Right cardiac atrium (tissue), 5 donors: ENCODE data around the gene PRR9. TPM values are rescaled to one million over a fixed set of nuclear protein-coding genes. Genes with fewer than 3 reads are reported as not detected.
"Not testable (repeated sequence)": the region's sequence is repeated elsewhere in the genome, so short reads cannot be mapped to it uniquely, and the experiment has no call there.

Experiments used
- ATAC-seq, 2 donors: fragments of 200-7000 bp; cut with Tn5 transposase; one replicate each; pipeline versions ENCODE4 v1.8.0 to v1.9.1; 2020; ENCODE audit warnings: moderate library complexity in 2 of 2, mild to moderate bottlenecking in 1 of 2
- DNase-seq, 3 donors: peaks; one replicate each; pipeline ENCODE4 v3.0.0-alpha.2; 2020
- H3K27ac ChIP-seq: one replicate; pipeline ENCODE4 v1.5.1; 2013; ENCODE audit warnings: mild to moderate bottlenecking, low read length, control low read depth, moderate library complexity
- H3K27me3 ChIP-seq: one replicate; pipeline ENCODE4 v1.6.1; 2013; ENCODE audit not compliant: control insufficient read depth, insufficient read depth
- H3K4me1 ChIP-seq: one replicate; pipeline ENCODE4 v1.6.1; 2013; ENCODE audit warnings: low read length; ENCODE audit not compliant: control insufficient read depth, insufficient read depth
- H3K4me3 ChIP-seq: one replicate; pipeline ENCODE4 v1.5.1; 2013; ENCODE audit warnings: low read length, control low read depth
- H3K9me3 ChIP-seq: one replicate; pipeline ENCODE4 v1.6.1; 2013; ENCODE audit warnings: low read length; ENCODE audit not compliant: control insufficient read depth
- WGBS: extraction: QIAGEN DNeasy Blood & Tissue Kit; methylation state at CpG from one replicate; pipeline ENCODE4 v1.1.7; 2013; 5-methylcytosine and 5-hydroxymethylcytosine counted together
- intact Hi-C, 4 donors: fragments of 100-400 bp; cut with DNase I; formaldehyde crosslinking; loops; one replicate each; pipeline versions ENCODE4 v1.11.0 to v1.14.0; 2022 to 2023
- long read RNA-seq, 4 donors: library from polyadenylated mRNA; unstranded; transcript quantifications; one replicate each; pipeline ENCODE4 v2.0.0, GENCODE V29; 2020 to 2021
- polyA plus RNA-seq: library from polyadenylated mRNA; stranded (reverse); fragments of 200-250 nt; gene quantifications from one replicate; pipeline ENCODE4 v1.2.3, GENCODE V29; 2013
- total RNA-seq, 4 donors: library from RNA; stranded (reverse); fragmentation: NEBNext Ultra II Directional; extraction: Animal tissue kit (Norgen Biotek cat#: 25700); gene quantifications; one replicate each; pipeline ENCODE4 v1.2.1, GENCODE V29; 2021
- donor health status: healthy with polysubstance abuse.
- donor health status: DM: no; HTN: yes; CAD: no.
- donor health status: DM: no; HTN: no; CAD: no.
- donor health status: DM: no; HTN: yes; CAD: no; lungs with severe emphysema.
- donor health status: DM: yes; HTN: yes; CAD: no.

Gene PRR9
- not detected for total RNA-seq
- polyA plus RNA-seq = not detected
- long read RNA-seq, donor 1 = 0 reads
- long read RNA-seq, donor 2 = 0 reads
- long read RNA-seq, donor 3 = 0 reads
- long read RNA-seq, donor 4 = 0 reads

- H3K4me3 ChIP-seq = no peak within 1 kb of the TSS
- H3K9me3 ChIP-seq = no peaks in the 10 kb centered on the region
- H3K4me1 ChIP-seq = no peaks in the 10 kb centered on the region
- intact Hi-C loops = no loop called here
- 83% methylated on average over 3 of the region's 3 CpGs for WGBS
- no peak for ATAC-seq
- no peak for DNase-seq
- no peak within 1 kb of the TSS for H3K27ac ChIP-seq
- H3K27me3 ChIP-seq = no peaks in the 10 kb centered on the region
Observed at GRCh38 chr1:153217212-153217611, at the start of gene PRR9. Gene PRR9 (plus strand): TSS chr1:153217584. CDS start chr1:153218145, 561 bp downstream.

- intact Hi-C loops = no loop called here
- 68% methylated on average over 2 of the region's 2 CpGs for WGBS
- DNase-seq = no peak
- no peak for ATAC-seq
- Histone ChIP-seq H3K27me3 (peaks cover 3% of the 10 kb centered on the region), H3K4me1 (no peaks in the 10 kb centered on the region), H3K27ac (no peak overlapping the region), H3K4me3 (no peak overlapping the region), H3K9me3 (no peaks in the 10 kb centered on the region)
Observed at GRCh38 chr1:153168686-153169085, 48.7 kb upstream of the PRR9 start.

- H3K9me3 ChIP-seq = no peaks in the 10 kb centered on the region
- H3K27ac ChIP-seq = no peak overlapping the region
- intact Hi-C loops = no loop called here
- no peaks in the 10 kb centered on the region for H3K27me3 ChIP-seq
- ATAC-seq (no peak), DNase-seq (no peak)
- H3K4me1 ChIP-seq = no peaks in the 10 kb centered on the region
- H3K4me3 ChIP-seq = no peak overlapping the region
Observed at GRCh38 chr1:153174624-153175023, 42.8 kb upstream of the PRR9 start.

- Histone ChIP-seq H3K27ac (no peak overlapping the region), H3K9me3 (no peaks in the 10 kb centered on the region), H3K27me3 (no peaks in the 10 kb centered on the region), H3K4me1 (no peaks in the 10 kb centered on the region), H3K4me3 (no peak overlapping the region)
- DNase-seq (no peak), ATAC-seq (no peak)
- intact Hi-C loops = no loop called here
Observed at GRCh38 chr1:153178922-153179321, 38.5 kb upstream of the PRR9 start.

GRCh38 chr1:153180556-153180955 is 36.8 kb upstream of the PRR9 start:
- 64% methylated on average over 4 of the region's 4 CpGs for WGBS
- Histone ChIP-seq H3K27ac (no peak overlapping the region), H3K4me3 (no peak overlapping the region), H3K4me1 (no peaks in the 10 kb centered on the region), H3K9me3 (no peaks in the 10 kb centered on the region), H3K27me3 (no peaks in the 10 kb centered on the region)
- no peak for ATAC-seq
- DNase-seq = no peak
- intact Hi-C loops = no loop called here

- H3K4me1 ChIP-seq, H3K9me3 ChIP-seq, intact Hi-C loops, H3K27me3 ChIP-seq, DNase-seq, H3K4me3 ChIP-seq, H3K27ac ChIP-seq, ATAC-seq: not testable (repeated sequence)
- 74% methylated on average over 4 of the region's 4 CpGs for WGBS
Observed at GRCh38 chr1:153188301-153188700, 29.1 kb upstream of the PRR9 start.

GRCh38 chr1:153190373-153190772 is 27.0 kb upstream of the PRR9 start:
- Histone ChIP-seq H3K27me3 (no peaks in the 10 kb centered on the region), H3K27ac (no peak overlapping the region), H3K4me3 (no peak overlapping the region), H3K4me1 (no peaks in the 10 kb centered on the region), H3K9me3 (no peaks in the 10 kb centered on the region)
- DNase-seq (no peak), ATAC-seq (no peak)
- 11% methylated on average over 3 of the region's 3 CpGs for WGBS
- intact Hi-C loops = no loop called here

GRCh38 chr1:153192697-153193096 is 24.7 kb upstream of the PRR9 start:
- no peaks in the 10 kb centered on the region for H3K4me1 ChIP-seq
- WGBS = 39% methylated on average over 3 of the region's 3 CpGs
- H3K9me3 ChIP-seq = no peaks in the 10 kb centered on the region
- H3K4me3 ChIP-seq = no peak overlapping the region
- H3K27me3 ChIP-seq = no peaks in the 10 kb centered on the region
- intact Hi-C loops = no loop called here
- no peak for ATAC-seq
- H3K27ac ChIP-seq = no peak overlapping the region
- DNase-seq = no peak

GRCh38 chr1:153194331-153195050 is 22.9 kb upstream of the PRR9 start:
- intact Hi-C loops = no loop called here
- H3K9me3 ChIP-seq = no peaks in the 10 kb centered on the region
- H3K4me1 ChIP-seq = no peaks in the 10 kb centered on the region
- DNase-seq = no peak
- no peak overlapping the region for H3K27ac ChIP-seq
- no peak for ATAC-seq
- no peaks in the 10 kb centered on the region for H3K27me3 ChIP-seq
- H3K4me3 ChIP-seq = no peak overlapping the region
- WGBS = 43% methylated on average over 3 of the region's 3 CpGs

- Histone ChIP-seq H3K27me3 (no peaks in the 10 kb centered on the region), H3K4me1 (no peaks in the 10 kb centered on the region), H3K4me3 (no peak overlapping the region), H3K9me3 (no peaks in the 10 kb centered on the region), H3K27ac (no peak overlapping the region)
- ATAC-seq (no peak), DNase-seq (no peak)
- intact Hi-C loops = no loop called here
- 80% methylated on average over 4 of the region's 4 CpGs for WGBS
Observed at GRCh38 chr1:153195216-153195615, 22.2 kb upstream of the PRR9 start.

- WGBS = 33% methylated on average over 4 of the region's 4 CpGs
- ATAC-seq (peak; percentile 69 to 74), DNase-seq (peak in 2 of 3 donors; percentile 37 to 58)
- no peak overlapping the region for H3K4me3 ChIP-seq
- intact Hi-C loops = no loop called here
- no peaks in the 10 kb centered on the region for H3K9me3 ChIP-seq
- H3K4me1 ChIP-seq = no peaks in the 10 kb centered on the region
- H3K27ac ChIP-seq = no peak overlapping the region
- H3K27me3 ChIP-seq = no peaks in the 10 kb centered on the region
Observed at GRCh38 chr1:153202006-153202405, 15.4 kb upstream of the PRR9 start.

GRCh38 chr1:153203130-153203529 is 14.3 kb upstream of the PRR9 start, which contains the start of gene LELP1:
Gene LELP1 (plus strand): TSS chr1:153203430. CDS start chr1:153204708, 1,278 bp downstream.
- Histone ChIP-seq H3K27ac (no peak within 1 kb of the TSS), H3K4me1 (no peaks in the 10 kb centered on the region), H3K4me3 (no peak within 1 kb of the TSS), H3K9me3 (no peaks in the 10 kb centered on the region), H3K27me3 (no peaks in the 10 kb centered on the region)
- DNase-seq (no peak), ATAC-seq (no peak)
- intact Hi-C loops = no loop called here
- 56% methylated on average over 1 of the region's 1 CpG for WGBS
